KOPT-K1 (cell line): ENCODE results near the gene HAT1.

Source experiments
- H3K27ac ChIP-seq: fragments of 200-600 bp; sonication (generic); 2 replicates; pipeline ENCODE4 v1.5.1; 2016; ENCODE audit warnings: antibody characterized with exemption, mild to moderate bottlenecking, low read depth, low read length; ENCODE audit not compliant: poor library complexity, severe bottlenecking
- H3K36me3 ChIP-seq: fragments of 200-600 bp; sonication (generic); 2 replicates; pipeline ENCODE4 v1.5.1; 2017; ENCODE audit warnings: antibody characterized with exemption, mild to moderate bottlenecking, low read length, moderate library complexity; ENCODE audit not compliant: insufficient read depth
- H3K9me3 ChIP-seq: fragments of 200-600 bp; sonication (generic); 2 replicates; pipeline ENCODE4 v1.5.1; 2017; ENCODE audit warnings: antibody characterized with exemption, low read length, mild to moderate bottlenecking; ENCODE audit not compliant: insufficient read depth, poor library complexity, severe bottlenecking

The HAT1 gene

DNA sequence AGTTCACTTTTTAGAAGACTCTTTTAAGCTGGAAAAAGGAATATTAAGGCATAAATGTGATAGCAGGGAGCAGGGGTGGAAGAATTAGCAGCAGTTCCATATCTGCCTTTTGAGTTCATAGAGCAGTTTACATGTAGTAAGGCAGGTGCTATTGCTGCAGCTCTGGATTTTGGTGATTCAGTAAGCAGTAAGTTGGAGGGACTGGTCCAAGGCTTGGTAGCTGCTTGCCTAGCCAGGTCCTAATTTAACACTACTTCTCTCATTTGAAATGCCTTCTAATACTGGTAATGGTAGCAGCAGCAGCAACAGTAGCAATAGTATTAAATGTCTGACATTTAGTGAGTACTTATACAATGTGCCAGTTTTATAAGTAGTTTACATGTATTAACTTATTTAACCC, 30.0 kb downstream of the HAT1 start:
- Histone ChIP-seq H3K27ac (no peak overlapping the region), H3K9me3 (no peaks in the 10 kb centered on the region), H3K36me3 (peaks cover 63% of the 10 kb centered on the region)

DNA sequence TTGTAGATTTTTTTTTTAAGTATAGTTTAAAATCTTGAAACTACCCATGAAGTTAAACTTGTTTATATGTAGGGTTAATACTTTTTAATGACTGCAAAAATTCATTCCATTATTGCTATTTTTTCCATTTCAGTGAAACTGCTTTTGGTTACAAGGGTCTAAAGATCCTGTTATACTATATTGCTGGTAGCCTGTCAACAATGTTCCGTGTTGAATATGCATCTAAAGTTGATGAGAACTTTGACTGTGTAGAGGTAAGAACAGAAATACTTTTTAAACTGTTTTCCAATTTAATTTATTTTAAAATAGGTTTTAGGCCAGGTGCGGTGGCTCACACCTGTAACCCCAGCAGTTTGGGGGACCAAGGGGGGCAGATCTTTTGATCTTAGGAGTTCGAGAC, 30.5 kb downstream of the HAT1 start:
- Histone ChIP-seq H3K27ac (no peak overlapping the region), H3K36me3 (peaks cover 61% of the 10 kb centered on the region), H3K9me3 (no peaks in the 10 kb centered on the region)

DNA sequence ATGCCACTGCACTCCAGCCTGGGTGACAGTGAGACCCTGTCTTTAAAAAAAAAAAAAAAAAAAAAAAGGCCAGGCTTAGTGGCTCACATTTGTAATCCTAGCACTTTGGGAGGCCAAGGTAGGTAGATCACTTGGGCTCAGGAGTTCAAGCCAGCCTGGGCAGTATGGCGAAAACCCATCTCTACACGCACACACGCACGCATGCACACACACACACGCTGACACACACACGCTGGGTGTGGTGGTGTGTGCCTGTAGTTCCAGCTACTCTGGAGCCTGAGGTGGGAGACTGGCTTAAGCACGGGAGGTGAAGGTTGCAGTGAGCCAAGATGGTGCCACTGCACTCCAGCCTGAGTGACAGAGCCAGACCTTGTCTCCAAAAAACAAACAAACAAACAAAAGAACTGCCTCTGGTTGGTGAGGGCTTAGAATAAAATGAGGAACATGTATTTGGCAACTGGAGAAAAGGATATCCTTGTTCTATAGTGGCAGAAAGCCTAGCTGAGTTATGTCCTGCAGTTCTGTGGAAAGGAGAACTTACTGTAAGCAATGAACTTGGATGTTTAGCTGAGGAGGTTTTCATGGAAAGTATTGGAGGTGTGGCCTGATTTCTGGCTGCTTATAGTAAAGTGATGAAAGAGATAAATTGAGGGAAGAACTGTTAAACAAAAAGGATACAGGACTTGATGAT, 34.0 kb downstream of the HAT1 start:
- Histone ChIP-seq H3K36me3 (peaks cover 42% of the 10 kb centered on the region), H3K9me3 (no peaks in the 10 kb centered on the region), H3K27ac (no peak overlapping the region)

DNA sequence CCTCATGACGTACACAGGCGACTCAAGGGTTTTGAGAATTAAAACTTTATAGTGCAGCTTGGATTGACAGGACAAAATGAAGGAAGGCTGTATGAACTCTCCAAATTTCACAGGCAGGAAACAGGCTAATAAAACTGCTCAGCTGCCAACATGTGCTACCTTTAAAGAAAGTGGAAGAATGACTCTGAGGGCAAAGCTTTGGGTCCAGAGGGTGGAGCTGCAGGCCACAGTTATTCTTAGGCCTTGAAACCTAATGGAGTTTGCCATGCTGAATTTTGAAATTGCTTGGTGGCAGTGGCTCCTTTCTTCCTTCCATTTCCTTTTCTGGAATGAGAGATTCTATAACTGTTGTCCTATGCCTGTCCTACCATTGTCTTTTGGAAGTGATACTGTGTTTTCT, 34.8 kb downstream of the HAT1 start:
- no peaks in the 10 kb centered on the region for H3K9me3 ChIP-seq
- H3K27ac ChIP-seq = no peak overlapping the region
- H3K36me3 ChIP-seq = peaks cover 42% of the 10 kb centered on the region

DNA sequence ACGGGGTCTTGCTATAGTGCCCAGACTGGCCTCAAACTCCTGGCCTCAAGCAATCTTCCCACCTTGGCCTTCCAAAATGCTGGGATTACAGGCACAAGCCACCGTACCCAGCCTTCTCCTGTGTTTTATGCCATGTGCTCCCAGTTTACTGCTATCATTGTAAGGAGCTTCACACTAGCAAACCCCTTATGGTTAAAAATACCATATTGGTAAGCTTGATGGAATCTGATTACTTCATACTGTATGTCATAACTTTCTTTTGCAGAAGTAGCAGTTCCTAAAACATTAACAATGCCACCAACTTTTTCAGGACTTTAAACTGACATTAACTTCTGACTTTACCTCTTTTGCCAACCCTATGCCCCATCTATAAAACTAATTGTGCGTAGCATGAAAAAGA, 36.2 kb downstream of the HAT1 start:
- no peaks in the 10 kb centered on the region for H3K9me3 ChIP-seq
- H3K36me3 ChIP-seq = peaks cover 32% of the 10 kb centered on the region
- no peak overlapping the region for H3K27ac ChIP-seq

DNA sequence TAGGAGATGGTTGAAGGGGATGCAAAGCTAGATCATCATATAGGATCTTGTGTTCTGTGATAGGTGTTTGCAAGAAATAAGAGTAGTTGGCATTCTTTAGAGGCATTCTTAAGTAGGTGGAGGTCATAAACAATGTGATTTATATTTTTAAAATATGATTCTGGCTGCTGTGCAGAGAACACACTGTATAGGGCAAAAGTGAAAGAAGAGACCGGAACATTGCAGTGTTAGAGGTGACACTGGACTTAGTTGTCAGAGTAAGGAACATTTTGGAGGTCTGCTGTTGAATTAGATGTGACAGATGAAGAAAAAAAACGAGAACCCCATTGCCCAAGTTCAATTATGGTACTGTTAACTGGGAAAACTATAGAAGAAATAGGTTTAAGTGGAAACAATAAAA, 37.7 kb downstream of the HAT1 start:
- no peak overlapping the region for H3K27ac ChIP-seq
- peaks cover 33% of the 10 kb centered on the region for H3K36me3 ChIP-seq
- no peaks in the 10 kb centered on the region for H3K9me3 ChIP-seq

DNA sequence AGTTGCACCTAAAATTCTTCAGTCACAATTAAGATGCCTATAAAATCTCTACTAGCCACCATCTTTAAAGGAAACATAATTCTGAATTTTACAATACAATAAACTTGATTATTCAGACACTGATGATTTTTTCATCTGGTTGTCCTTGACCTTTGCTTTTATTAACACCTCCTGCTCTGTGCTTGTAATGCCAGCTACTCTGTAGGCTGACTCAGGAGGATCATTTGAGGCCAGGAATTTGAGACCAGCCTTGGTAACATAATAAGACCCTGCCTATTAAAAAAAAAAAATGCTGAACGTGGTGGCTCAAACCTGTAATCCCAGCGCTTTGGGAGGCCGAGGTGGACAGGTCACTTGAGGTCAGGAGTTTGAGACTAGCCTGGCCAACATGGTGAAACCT, 38.3 kb downstream of the HAT1 start:
- no peaks in the 10 kb centered on the region for H3K9me3 ChIP-seq
- no peak overlapping the region for H3K27ac ChIP-seq
- peaks cover 34% of the 10 kb centered on the region for H3K36me3 ChIP-seq

DNA sequence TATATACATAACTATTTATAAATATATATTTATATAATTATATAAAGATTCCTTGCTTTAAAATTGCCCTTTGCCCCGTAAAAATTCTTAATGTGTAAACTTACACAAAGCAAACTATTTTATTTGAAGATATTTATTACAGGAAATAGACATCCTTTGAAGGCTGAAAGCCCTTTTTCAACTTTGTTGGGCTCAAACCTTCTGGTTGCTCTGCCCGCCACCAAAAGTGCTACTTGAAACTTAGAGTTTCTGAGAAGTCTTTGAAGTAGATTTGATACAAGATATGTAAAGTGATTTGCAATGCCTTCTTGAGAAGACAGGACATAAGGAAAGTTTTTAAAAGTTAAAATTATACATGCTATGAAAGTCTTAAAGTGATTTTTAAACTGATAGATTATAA, 40.9 kb downstream of the HAT1 start:
- Histone ChIP-seq H3K36me3 (peaks cover 41% of the 10 kb centered on the region), H3K9me3 (no peaks in the 10 kb centered on the region), H3K27ac (peak overlapping the region; percentile 31)

DNA sequence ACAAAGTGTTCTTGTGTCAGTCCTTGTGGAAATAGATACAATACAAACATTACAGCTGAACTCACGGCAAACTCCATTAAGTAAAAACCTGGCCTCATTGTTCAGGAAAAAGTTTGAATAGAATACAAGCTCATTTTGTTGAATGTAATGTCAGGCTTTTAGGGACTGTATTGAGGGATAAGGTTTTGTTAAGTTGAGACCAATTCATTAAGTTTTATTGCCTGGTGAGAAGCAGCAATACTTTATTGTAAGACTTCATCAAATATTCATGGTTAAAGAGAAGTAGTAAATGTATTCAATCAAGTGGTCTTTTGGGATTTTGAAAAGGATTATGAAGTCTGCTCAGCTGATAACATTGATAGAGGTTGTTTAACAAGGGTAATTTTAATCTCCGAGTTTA, 42.0 kb downstream of the HAT1 start:
- Histone ChIP-seq H3K36me3 (peaks cover 49% of the 10 kb centered on the region), H3K9me3 (no peaks in the 10 kb centered on the region), H3K27ac (no peak overlapping the region)

DNA sequence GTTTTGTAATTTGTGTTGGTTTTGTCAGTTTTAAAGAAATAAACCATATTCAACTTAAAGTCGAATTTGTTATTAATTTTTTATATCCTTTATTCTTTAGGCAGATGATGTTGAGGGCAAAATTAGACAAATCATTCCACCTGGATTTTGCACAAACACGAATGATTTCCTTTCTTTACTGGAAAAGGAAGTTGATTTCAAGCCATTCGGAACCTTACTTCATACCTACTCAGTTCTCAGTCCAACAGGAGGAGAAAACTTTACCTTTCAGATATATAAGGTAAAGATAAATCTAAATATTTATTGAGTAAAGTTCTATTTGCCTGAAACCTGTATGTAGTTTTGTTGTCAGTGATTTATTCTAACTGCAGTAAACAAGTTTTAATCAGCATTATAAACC, 43.0 kb downstream of the HAT1 start:
- Histone ChIP-seq H3K36me3 (peaks cover 53% of the 10 kb centered on the region), H3K27ac (no peak overlapping the region), H3K9me3 (no peaks in the 10 kb centered on the region)

DNA sequence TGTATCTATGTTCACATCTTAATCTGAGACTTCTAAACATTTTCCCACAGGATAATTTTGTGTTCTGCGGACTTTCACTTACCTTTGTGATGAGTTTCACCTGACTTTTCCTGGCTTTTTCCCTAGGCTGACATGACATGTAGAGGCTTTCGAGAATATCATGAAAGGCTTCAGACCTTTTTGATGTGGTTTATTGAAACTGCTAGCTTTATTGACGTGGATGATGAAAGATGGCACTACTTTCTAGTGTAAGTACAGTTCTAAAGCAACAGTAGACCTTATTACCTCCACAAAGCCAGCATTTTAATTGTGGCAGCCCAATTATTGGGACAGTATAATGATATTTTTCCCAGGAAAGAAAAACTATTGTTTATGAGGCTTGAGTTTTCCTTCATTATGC, 43.4 kb downstream of the HAT1 start:
- Histone ChIP-seq H3K27ac (no peak overlapping the region), H3K9me3 (no peaks in the 10 kb centered on the region), H3K36me3 (peaks cover 55% of the 10 kb centered on the region)

DNA sequence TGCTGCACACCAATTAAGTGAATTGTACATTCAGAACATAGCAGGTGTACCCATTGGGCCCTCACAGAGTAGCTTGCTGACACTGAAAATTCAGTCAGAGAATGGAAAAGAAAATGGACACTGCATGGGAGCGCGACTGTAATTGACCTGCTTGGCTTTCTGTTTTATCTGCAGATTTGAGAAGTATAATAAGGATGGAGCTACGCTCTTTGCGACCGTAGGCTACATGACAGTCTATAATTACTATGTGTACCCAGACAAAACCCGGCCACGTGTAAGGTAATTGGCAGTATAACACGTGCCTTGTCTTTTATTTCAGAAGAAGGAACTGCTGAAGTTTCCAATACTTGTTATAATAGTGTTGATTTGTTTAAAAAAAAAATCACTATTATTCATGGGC, 44.0 kb downstream of the HAT1 start:
- Histone ChIP-seq H3K9me3 (no peaks in the 10 kb centered on the region), H3K36me3 (peaks cover 61% of the 10 kb centered on the region)

DNA sequence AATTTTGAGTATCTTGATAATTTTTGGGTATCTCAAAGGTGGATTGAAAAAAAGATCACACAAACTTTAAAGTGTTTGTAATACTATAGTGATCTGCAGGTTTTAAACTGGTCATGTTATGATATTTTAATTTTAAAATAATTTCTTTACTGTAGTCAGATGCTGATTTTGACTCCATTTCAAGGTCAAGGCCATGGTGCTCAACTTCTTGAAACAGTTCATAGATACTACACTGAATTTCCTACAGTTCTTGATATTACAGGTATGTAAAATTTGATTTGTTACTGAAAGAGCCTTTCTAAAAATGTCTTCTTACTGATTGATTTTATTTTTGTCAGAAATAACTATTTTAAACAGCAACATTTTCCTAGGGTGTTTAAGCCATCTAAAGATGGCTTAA, 44.4 kb downstream of the HAT1 start:
- no peaks in the 10 kb centered on the region for H3K9me3 ChIP-seq
- no peak overlapping the region for H3K27ac ChIP-seq
- peaks cover 65% of the 10 kb centered on the region for H3K36me3 ChIP-seq

More for the DNA sequence above, 44.0 kb downstream of the HAT1 start:
- H3K27ac ChIP-seq = no peak overlapping the region

DNA sequence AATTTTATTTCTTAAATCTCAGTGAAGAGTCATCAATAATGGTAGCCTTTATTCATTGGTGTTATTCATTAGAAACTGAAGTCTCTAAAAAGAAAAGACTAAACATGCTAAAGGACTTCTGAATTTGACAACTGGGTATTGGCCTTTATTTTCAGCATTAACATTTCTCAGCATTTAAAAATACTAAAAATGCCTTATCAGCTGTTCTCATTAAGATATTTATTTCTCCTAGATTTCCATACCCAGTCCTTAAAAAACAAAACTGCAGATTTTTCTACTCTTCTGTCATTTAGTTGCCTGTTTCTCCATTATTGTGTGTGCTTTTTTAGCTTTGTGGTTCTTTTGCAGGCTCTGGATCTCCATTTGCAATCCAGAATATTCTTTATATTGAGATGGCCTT, 46.2 kb downstream of the HAT1 start:
- Histone ChIP-seq H3K9me3 (no peaks in the 10 kb centered on the region), H3K27ac (no peak overlapping the region), H3K36me3 (peaks cover 79% of the 10 kb centered on the region)

DNA sequence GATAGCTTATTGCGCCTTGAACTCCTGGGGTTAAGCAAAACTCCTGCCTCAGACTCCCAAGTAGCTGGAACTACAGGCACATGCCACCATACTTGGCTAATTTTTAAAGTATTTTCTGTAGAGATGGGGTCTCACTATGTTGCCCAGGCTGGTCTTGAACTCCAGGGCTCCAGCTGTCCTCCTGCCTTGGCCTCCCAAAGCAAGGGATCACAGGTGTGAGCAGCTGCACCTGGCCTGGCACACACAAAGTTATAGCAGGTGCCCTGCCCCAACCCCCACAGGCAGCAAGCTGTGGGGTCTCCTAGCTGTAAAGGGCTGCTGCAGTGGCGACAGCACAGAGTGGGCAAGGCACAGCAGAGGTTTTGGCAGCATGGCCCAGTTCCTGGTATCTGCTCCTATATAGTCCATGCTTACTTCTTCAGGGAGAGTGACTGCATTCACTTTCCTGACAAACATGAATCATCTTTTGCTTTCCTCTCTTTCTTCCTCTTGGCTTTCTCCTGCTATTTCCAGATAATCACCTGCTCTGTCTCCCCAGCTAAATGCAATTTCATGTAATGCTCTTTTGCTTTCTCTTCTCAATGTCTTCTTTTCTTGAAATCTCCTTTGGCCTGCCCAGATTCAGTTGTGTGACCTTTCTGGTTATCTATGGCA, 50.2 kb downstream of the HAT1 start:
- H3K36me3 ChIP-seq = peaks cover 75% of the 10 kb centered on the region
- no peak overlapping the region for H3K27ac ChIP-seq
- no peaks in the 10 kb centered on the region for H3K9me3 ChIP-seq

DNA sequence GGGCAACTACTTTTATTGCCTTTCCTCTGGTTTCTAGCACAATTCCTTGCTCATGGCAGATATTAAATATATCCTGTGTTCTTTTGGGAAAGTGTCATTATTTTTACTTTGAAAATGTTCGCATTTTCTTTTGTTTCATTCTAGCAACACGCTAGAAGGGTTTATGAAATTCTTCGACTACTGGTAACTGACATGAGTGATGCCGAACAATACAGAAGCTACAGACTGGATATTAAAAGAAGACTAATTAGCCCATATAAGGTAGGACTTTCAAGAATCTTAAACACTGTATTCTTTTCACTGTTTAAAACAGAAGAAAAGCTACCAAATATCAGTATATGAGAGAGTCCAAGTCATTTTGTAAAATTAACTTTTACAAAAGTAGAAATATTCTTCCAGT, 56.8 kb downstream of the HAT1 start:
- H3K9me3 ChIP-seq = no peaks in the 10 kb centered on the region
- no peak overlapping the region for H3K27ac ChIP-seq
- H3K36me3 ChIP-seq = peaks cover 83% of the 10 kb centered on the region
